HG02623 (cell line): ENCODE results near the gene RAB6C.
"Not testable (repeated sequence)": the region's sequence is repeated elsewhere in the genome, so short reads cannot be mapped to it uniquely, and the experiment has no call there.

ENCODE experiments used
- ATAC-seq: cut with Tn5 transposase; IDR thresholded peaks from one replicate; pipeline ENCODE4 v1.9.1; 2021; ENCODE audit warnings: moderate library complexity; ENCODE audit not compliant: unreplicated experiment

The RAB6C gene

GRCh38 chr2:129992415-129993006, 13.0 kb downstream of the RAB6C start:
- not testable (repeated sequence) for ATAC-seq

GRCh38 chr2:129993151-129993550, 13.7 kb downstream of the RAB6C start:
- not testable (repeated sequence) for ATAC-seq

DNA sequence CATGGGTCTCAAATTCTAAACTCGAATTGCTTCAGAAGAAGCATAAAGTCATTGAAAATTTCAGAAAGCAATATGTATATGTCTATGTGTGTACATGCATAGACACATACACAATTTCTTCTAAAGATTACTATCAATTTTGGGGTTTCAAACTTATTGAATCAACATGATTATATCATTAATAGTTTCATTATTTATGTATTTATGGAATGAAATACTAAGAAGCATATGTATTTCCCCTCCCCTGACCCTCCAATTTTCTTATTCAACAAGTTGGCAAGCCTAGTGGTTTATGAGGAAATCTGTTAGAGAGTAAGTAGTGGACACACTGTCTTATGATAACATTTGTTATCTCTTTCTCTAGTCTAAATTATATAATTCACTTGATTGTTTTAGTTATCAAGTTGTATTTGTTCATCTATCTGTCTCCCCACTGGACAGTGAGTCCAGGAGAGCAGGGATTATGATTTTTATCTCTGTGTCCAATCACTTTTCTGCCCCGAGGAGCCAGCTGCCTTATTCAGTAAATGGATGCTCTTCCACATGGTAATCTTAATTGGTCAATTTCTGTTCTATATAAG, 17.3 kb downstream of the RAB6C start:
- ATAC-seq = not testable (repeated sequence)

- not testable (repeated sequence) for ATAC-seq
These were observed 19.3 kb downstream of the RAB6C start for GRCh38 chr2:129998771-129999170.

DNA sequence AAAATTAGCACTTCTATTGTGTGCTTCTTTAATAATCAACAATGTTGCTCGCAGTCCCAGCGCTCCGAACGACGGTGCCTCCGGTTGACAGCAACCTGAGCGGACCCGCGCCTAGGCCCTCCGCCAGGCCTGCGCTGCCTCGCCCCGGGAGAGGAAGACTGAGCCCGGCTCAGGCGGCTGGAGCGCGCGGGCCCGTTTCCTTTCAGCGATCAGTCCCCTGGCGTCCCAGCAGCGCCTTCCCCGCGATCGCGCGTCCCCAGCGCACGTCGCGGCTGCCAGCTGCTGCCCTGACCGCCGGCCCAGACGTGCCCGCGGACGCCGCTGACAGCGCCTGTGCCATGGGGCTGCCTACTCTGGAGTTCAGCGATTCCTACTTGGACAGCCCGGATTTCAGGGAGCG, 26.4 kb downstream of the RAB6C start:
- ATAC-seq = not testable (repeated sequence)

- not testable (repeated sequence) for ATAC-seq
These were observed 37.2 kb downstream of the RAB6C start for GRCh38 chr2:130016701-130017100.

DNA sequence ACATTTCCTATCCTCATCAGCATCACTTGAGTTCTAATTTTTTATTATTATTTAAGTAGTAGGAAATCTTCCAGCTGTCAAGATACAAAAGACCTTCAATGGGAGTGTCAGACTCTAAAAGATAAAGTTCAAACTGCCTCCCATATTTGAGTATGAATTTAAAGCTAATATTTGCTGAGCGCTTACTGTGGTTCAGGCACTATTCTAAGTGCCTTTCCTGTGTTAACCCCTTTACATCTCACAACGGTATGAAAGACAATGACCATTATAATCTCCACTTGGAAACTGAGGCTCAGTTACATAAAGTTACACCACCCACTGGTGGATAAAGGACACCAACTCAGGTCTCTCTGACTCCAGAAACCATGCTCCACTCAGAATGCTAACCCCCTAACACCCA, 39.9 kb downstream of the RAB6C start:
- no peak for ATAC-seq

GRCh38 chr2:130020069-130020468, 40.6 kb downstream of the RAB6C start:
- ATAC-seq = not testable (repeated sequence)

DNA sequence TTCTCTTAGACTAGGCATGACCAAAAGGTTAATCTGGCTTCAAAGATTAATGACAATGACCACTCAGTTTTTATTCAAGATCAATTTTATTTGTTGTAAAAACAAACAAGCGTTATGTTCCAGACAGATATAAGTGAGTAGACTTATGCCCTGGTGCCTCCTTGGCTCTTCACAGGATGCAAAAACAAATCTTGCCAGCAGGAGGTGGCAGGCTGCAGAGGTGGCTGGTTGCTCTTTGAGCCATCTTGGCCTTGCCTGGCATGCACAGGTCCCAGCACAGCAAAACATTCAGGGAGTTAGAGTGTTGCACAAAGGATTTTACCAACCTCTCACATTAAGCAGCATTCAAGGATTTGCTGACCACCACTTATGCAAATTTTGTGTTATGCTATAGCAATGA, 46.5 kb downstream of the RAB6C start:
- not testable (repeated sequence) for ATAC-seq
